B cell (primary cell): Measurements from ENCODE around the gene POMT1.

Experiments
- EZH2 ChIP-seq: IDR thresholded peaks from 2 replicates; pipeline ENCODE4 v1.6.1; 2012; ENCODE audit warnings: borderline replicate concordance, low read depth, mild to moderate bottlenecking, moderate library complexity, low read length; ENCODE audit not compliant: insufficient read depth, poor library complexity, severe bottlenecking
- TF ChIP-seq, protein P1 (sequence below): fragments of 200-600 bp; IDR thresholded peaks from one replicate; pipeline ENCODE4 v1.8.0; 2022; ENCODE audit warnings: antibody characterized with exemption, mild to moderate bottlenecking

- TF ChIP-seq, protein P1, sequence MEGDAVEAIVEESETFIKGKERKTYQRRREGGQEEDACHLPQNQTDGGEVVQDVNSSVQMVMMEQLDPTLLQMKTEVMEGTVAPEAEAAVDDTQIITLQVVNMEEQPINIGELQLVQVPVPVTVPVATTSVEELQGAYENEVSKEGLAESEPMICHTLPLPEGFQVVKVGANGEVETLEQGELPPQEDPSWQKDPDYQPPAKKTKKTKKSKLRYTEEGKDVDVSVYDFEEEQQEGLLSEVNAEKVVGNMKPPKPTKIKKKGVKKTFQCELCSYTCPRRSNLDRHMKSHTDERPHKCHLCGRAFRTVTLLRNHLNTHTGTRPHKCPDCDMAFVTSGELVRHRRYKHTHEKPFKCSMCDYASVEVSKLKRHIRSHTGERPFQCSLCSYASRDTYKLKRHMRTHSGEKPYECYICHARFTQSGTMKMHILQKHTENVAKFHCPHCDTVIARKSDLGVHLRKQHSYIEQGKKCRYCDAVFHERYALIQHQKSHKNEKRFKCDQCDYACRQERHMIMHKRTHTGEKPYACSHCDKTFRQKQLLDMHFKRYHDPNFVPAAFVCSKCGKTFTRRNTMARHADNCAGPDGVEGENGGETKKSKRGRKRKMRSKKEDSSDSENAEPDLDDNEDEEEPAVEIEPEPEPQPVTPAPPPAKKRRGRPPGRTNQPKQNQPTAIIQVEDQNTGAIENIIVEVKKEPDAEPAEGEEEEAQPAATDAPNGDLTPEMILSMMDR, result no peak
- no peak for TF ChIP-seq EZH2
Observed at GRCh38 chr9:131478911-131479310, 23.8 kb upstream of the POMT1 start.
